Fibroblast of pulmonary artery (primary cell): Measurements from ENCODE around the gene SIRPA.

Source experiments
- DNase-seq: peaks from one replicate; pipeline ENCODE4 v3.0.0-alpha.2; 2010; ENCODE audit warnings: low read depth
- H3K4me3 ChIP-seq: replicated peaks from 2 replicates; pipeline ENCODE4 v1.5.1; 2011; ENCODE audit warnings: low read depth, mild to moderate bottlenecking, control low read depth, low read length, moderate library complexity
- TF ChIP-seq, protein P1 (sequence below): IDR thresholded peaks from 2 replicates; pipeline ENCODE4 v1.5.1; 2011; ENCODE audit warnings: mild to moderate bottlenecking, control low read depth, low read length, inconsistent platforms; ENCODE audit errors: missing control alignments

Gene SIRPA

DNA sequence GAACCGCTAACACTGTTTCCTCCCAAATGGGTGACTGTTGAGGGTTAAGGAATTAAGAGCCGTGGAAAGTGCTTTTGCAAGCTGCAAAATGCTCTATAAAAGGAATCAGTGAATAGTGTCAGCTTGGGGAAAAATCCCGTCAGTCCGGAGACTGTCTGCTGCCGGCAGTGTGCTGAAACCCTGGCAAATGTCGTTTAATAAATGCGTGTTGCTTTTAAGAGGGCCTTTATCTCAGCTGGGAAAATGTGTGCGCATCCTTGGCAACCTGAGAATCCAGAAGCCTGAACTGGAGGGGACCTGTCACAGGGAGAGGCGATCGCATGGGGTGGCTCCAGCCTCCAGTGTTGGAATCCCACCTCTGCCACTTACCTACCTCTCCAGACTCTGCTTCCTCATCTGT lies 9.8 kb downstream of the SIRPA start:
- no peak for DNase-seq
- TF ChIP-seq, protein P1, sequence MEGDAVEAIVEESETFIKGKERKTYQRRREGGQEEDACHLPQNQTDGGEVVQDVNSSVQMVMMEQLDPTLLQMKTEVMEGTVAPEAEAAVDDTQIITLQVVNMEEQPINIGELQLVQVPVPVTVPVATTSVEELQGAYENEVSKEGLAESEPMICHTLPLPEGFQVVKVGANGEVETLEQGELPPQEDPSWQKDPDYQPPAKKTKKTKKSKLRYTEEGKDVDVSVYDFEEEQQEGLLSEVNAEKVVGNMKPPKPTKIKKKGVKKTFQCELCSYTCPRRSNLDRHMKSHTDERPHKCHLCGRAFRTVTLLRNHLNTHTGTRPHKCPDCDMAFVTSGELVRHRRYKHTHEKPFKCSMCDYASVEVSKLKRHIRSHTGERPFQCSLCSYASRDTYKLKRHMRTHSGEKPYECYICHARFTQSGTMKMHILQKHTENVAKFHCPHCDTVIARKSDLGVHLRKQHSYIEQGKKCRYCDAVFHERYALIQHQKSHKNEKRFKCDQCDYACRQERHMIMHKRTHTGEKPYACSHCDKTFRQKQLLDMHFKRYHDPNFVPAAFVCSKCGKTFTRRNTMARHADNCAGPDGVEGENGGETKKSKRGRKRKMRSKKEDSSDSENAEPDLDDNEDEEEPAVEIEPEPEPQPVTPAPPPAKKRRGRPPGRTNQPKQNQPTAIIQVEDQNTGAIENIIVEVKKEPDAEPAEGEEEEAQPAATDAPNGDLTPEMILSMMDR, result no peak
- H3K4me3 ChIP-seq, result no peak overlapping the region

- H3K4me3 ChIP-seq, result no peak overlapping the region
- TF ChIP-seq, protein P1, result no peak
- no peak for DNase-seq
Measured at GRCh38 chr20:1905693-1906092, 10.5 kb downstream of the SIRPA start.

DNA sequence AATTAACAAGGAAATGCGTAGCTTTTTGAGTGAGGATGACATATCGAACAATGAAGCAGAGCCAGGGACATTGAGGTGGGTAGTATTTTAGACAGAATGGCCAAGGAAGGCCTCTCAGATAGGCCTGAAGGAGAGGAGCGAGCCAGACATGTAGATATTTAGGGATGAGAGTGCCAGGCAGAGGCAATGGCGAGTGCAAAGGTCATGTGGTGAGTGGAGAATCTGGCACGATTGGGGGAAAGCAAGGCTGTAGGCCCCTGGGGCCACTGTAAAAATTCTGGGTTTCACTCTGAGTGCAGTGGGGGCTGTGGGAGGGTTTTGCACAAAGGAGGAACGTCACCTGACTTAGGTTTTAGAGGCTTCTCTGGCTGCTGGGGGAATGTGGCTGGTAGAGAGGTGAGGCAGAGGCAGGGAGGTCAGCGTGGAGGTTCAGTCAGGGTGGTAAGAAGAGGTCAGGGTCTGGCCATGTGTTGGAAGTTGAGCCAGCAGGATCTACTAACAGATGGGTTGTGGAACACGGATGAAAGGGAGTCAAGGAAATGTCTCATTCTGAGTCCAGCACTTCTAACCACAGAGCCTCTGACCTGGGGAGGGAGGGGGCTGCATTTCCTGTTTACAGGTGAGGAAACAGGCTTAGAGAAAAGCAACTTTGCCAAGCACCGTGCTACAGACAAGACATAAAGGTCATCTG lies 11.3 kb downstream of the SIRPA start:
- no peak overlapping the region for H3K4me3 ChIP-seq
- TF ChIP-seq, protein P1, result no peak
- DNase-seq, result no peak

DNA sequence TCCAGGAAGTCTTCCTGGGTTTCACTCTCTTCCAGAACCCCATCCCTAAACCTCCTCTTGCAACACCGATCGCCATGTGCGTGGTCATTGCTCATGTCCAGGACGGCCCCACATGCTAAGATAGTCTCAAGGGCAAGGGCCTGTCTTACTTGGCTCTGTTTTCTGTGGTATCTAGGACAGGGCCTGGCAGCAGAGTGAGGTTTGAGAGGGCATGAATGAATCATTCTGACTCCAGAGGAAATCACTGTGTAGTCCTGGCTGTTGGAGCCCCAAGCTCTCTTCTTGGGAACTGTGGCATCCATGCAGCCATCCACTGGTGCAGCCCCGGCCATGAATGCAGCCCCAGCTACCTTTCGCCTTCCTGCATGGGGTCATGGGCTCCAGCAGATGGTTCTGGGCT lies 12.4 kb downstream of the SIRPA start:
- TF ChIP-seq, protein P1, result no peak
- DNase-seq, result peak; percentile 48

DNA sequence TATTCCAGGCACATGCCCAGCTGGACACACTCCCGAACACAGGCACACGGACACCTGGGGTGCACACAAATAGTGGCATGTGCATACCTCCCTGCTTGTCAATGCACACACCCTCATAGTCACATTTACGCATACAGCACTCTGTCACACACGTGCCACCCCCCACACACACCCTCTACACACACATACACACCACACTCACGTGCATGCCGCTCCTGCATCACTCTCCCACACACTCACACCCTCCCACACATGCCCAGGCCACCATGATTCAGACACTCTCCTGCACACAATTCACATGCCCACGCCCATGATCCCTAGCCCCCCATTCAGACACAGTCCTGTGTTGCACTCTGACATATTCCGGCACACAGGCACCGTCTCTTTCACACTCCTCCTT lies 13.0 kb downstream of the SIRPA start:
- DNase-seq, result no peak
- TF ChIP-seq, protein P1, result no peak
- no peak overlapping the region for H3K4me3 ChIP-seq

More for the DNA sequence above, 12.4 kb downstream of the SIRPA start:
- no peak overlapping the region for H3K4me3 ChIP-seq

DNA sequence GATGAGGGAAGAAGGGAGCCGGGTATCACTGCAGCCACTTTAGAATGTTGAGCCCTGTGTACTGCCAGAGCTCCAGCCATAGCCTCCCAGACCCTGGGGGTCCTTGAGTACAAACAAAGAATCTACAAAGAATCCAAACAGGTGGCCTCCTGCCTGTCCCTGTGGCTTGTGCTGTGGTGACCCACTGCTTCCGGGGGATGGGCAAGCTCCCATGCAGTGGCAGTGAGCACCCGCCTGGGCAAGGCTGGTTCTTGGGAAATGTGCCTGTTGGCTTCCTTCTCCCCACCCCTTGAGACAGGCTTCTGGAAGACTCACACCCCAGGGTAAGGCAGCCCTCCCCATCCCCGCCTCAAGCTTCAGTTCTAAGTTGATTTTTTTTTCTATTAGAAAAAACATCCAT lies 13.9 kb downstream of the SIRPA start:
- no peak for DNase-seq
- no peak overlapping the region for H3K4me3 ChIP-seq
- TF ChIP-seq, protein P1, result no peak

DNA sequence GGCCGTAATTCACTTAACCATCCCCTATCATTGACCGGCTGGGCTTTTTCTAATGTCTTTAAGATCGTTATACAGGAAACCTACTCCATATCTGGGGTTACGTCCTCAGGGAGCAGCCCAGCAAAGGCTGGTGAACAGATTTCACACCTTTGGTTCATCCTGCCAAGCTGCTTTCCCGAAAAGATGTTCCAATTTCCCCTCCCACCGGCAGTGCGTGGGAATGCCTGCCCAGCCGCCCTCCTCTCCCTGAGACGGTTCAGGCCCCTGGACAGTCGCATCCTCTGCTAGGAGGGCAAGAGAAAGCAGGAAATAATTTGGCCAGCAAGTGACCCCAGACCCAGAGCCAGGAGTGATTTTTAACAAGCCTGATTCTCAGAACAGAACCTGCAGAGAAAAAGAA lies 16.3 kb downstream of the SIRPA start:
- TF ChIP-seq, protein P1, result no peak
- no peak overlapping the region for H3K4me3 ChIP-seq
- no peak for DNase-seq
